Heart left ventricle (tissue), 16 donors: Measurements from ENCODE around the gene SYK. TPM values are rescaled to one million over a fixed set of nuclear protein-coding genes. Genes with fewer than 3 reads are reported as not detected.

Experiments
- ATAC-seq, 4 donors: fragments of 200-7000 bp; cut with Tn5 transposase; one replicate each; pipeline ENCODE4 v1.9.1; 2020 to 2022; ENCODE audit warnings: moderate library complexity in 4 of 4, mild to moderate bottlenecking in 3 of 4, moderate number of reproducible peaks in 1 of 4
- DNase-seq, 5 donors: peaks; one replicate each; pipeline ENCODE4 v3.0.0-alpha.2; 2020
- H3K27ac ChIP-seq, 12 donors: fragments of 200-600 bp; sonication (generic) in 4 of 12; one replicate each; pipeline versions ENCODE4 v1.5.0 to v1.8.0; 2016 to 2022; ENCODE audit warnings: mild to moderate bottlenecking in 2 of 12
- H3K27me3 ChIP-seq, 9 donors: fragments of 200-600 bp; sonication (generic) in 2 of 9; one replicate each; pipeline versions ENCODE4 v1.5.1 to v1.8.0; 2016 to 2022; ENCODE audit warnings: mild to moderate bottlenecking in 3 of 9
- H3K36me3 ChIP-seq, 9 donors: fragments of 200-600 bp; sonication (generic) in 2 of 9; one replicate each; pipeline versions ENCODE4 v1.5.0 to v1.8.0; 2018 to 2022; ENCODE audit warnings: mild to moderate bottlenecking in 2 of 9
- H3K4me1 ChIP-seq, 12 donors: fragments of 200-600 bp; sonication (generic) in 4 of 12; one replicate each; pipeline versions ENCODE4 v1.5.0 to v1.8.0; 2016 to 2022; ENCODE audit warnings: mild to moderate bottlenecking in 3 of 12
- H3K4me3 ChIP-seq, 12 donors: fragments of 200-600 bp; sonication (generic) in 4 of 12; one replicate each; pipeline versions ENCODE4 v1.5.0 to v1.8.0; 2017 to 2022; ENCODE audit warnings: mild to moderate bottlenecking in 9 of 12, moderate library complexity in 4 of 12
- H3K9me3 ChIP-seq, 12 donors: fragments of 200-600 bp; sonication (generic) in 4 of 12; one replicate each; pipeline versions ENCODE4 v1.5.0 to v1.8.0; 2016 to 2022; ENCODE audit warnings: mild to moderate bottlenecking in 1 of 12
- POLR2A ChIP-seq, 2 donors: fragments of 450-650 bp; IDR thresholded peaks; one replicate each; pipeline ENCODE4 v1.6.1; 2017; ENCODE audit warnings: antibody characterized with exemption in 2 of 2, mild to moderate bottlenecking in 2 of 2, moderate library complexity in 2 of 2
- WGBS, 4 donors: extraction: QIAGEN DNeasy Blood & Tissue Kit in 2 of 4; methylation state at CpG; one replicate each; pipeline versions ENCODE4 v1.1.5 to v1.1.7; 2013 to 2018; 5-methylcytosine and 5-hydroxymethylcytosine counted together
- intact Hi-C, 10 donors: fragments of 100-400 bp; cut with DNase I; formaldehyde crosslinking; loops; one replicate each; pipeline versions ENCODE4 v1.11.1 to v1.14.2; 2022
- polyA plus RNA-seq, 2 donors: library from polyadenylated mRNA; stranded (reverse); fragments of 200-250 nt; gene quantifications; one replicate each; pipeline ENCODE4 v1.2.3, GENCODE V29; 2013
- total RNA-seq, 9 donors: library from RNA; depleted of rRNA in 2 of 9; stranded (reverse); fragments of >200 nt in 2 of 9; fragmentation: NEBNext Ultra II Directional in 3 of 9; extraction: Animal tissue kit (Norgen Biotek cat#: 25700) in 3 of 9; gene quantifications; one replicate each; pipeline versions ENCODE4 v1.1.0 to v1.2.4, GENCODE V29; 2016 to 2023
- TF ChIP-seq, protein P1 (sequence below), 12 donors: fragments of 200-600 bp; sonication (generic) in 4 of 12; IDR thresholded peaks; one replicate each; pipeline versions ENCODE4 v1.5.0 to v1.8.0; 2018 to 2022; ENCODE audit warnings: antibody characterized with exemption in 12 of 12, mild to moderate bottlenecking in 5 of 12
- donor health status: ischemic (EF 13 %, LVEDD 7.1; RV severe dilation, severe dysfunction).
- donor health status: healthy with polysubstance abuse.
- donor health status: DM: no; HTN: yes; CAD: no.
- donor health status: DM: no; HTN: no; CAD: no.
- donor health status: ischemic (EF 25% LVEDD 6.9; RV normal size, moderate dysfunction).
- donor health status: ischemic (EF 25% LVEDD 5.7; RV mildly dilated, moderate dysfunction).
- donor health status: healthy.
- donor health status: DM: yes; HTN: yes; CAD: no.
- donor health status: ischemic (EF 35%, LVEDD 5.7; RV mildly dilated, moderate dysfunction).
- donor health status: nonischemic (EF 11% LVEDD 7.7; RV severe dilation, severe dysfunction).
- donor health status: DM: yes; HTN: yes; CAD: no.
- donor health status: PGD.
- donor health status: ischemic (EF 29% LVEDD 5.4; RV normal size, mild dysfunction).
- donor health status: nonischemic (EF 23%, LVEDD 6.1; RV moderate dilation, normal function).

SYK gene
- total and polyA plus RNA-seq, 11 donors = 0.53 to 41.3 (median 2.4) TPM

DNA sequence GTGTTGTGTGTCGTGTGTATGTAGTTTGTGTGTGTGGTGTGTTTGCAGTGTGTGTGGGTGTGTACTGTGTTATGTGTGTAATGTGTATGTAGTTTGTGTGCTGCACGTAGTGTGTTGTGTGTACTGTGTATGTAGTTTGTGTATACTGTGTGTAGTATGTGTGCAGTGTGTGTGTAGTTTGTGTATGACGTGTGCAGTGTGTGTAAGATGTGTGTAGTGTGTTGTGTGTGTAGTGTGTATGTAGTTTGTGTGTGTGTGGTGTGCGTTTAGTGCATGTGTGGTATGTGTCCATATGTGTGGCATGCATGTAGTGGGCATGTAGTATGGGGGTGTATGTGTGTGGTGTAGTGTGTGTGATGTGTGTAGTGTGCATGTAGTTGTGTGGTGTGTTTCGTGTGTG is 39.6 kb downstream of the SYK start:
- intact Hi-C loops = no loop called here
- Histone ChIP-seq H3K9me3 (no peaks in the 10 kb centered on the region), H3K4me3 (no peak overlapping the region), H3K4me1 (peaks cover 0 to 21% (median 0%) of the 10 kb centered on the region in 12 donors), H3K27me3 (no peaks in the 10 kb centered on the region), H3K27ac (no peak overlapping the region), H3K36me3 (peaks cover 0 to 31% (median 0%) of the 10 kb centered on the region in 9 donors)
- ATAC-seq = no peak
- WGBS, 4 donors = 91 to 96% (median 92%) methylated on average over 5 of the region's 5 CpGs
- DNase-seq = no peak
- no peak for TF ChIP-seq POLR2A (IDR thresholded peaks at IDR 0.05)
- TF ChIP-seq, protein P1, sequence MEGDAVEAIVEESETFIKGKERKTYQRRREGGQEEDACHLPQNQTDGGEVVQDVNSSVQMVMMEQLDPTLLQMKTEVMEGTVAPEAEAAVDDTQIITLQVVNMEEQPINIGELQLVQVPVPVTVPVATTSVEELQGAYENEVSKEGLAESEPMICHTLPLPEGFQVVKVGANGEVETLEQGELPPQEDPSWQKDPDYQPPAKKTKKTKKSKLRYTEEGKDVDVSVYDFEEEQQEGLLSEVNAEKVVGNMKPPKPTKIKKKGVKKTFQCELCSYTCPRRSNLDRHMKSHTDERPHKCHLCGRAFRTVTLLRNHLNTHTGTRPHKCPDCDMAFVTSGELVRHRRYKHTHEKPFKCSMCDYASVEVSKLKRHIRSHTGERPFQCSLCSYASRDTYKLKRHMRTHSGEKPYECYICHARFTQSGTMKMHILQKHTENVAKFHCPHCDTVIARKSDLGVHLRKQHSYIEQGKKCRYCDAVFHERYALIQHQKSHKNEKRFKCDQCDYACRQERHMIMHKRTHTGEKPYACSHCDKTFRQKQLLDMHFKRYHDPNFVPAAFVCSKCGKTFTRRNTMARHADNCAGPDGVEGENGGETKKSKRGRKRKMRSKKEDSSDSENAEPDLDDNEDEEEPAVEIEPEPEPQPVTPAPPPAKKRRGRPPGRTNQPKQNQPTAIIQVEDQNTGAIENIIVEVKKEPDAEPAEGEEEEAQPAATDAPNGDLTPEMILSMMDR (IDR thresholded peaks at IDR 0.05) = no peak

DNA sequence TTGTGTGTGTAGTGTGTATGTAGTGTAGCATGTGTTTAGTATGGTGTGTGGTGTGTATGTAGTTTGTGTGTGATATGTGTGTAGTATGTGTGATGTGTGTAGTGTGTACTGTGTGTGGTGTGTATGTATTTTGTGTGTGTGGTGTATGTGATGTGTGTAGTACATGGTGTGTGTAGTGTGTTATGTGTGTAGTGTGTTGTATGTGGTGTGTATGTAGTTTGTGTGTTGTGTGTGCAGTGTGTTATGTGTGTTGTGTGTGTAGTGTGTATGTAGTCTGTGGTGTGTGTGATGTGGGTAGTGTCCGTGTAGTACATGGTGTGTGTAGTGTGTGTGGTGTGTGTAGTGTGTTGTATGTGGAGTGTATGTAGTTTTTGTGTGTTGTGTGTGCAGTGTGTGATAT is 40.0 kb downstream of the SYK start:
- H3K36me3 ChIP-seq = peaks cover 0 to 35% (median 0%) of the 10 kb centered on the region in 9 donors
- no peaks in the 10 kb centered on the region for H3K9me3 ChIP-seq
- no peak overlapping the region for H3K4me3 ChIP-seq
- no peaks in the 10 kb centered on the region for H3K27me3 ChIP-seq
- no peak for DNase-seq
- TF ChIP-seq, protein P1 (IDR thresholded peaks at IDR 0.05) = no peak
- TF ChIP-seq POLR2A (IDR thresholded peaks at IDR 0.05) = no peak
- intact Hi-C loops = no loop called here
- H3K4me1 ChIP-seq = peaks cover 0 to 21% (median 0%) of the 10 kb centered on the region in 12 donors
- no peak overlapping the region for H3K27ac ChIP-seq
- WGBS, 4 donors = 95 to 97% (median 96%) methylated on average over 1 of the region's 1 CpG
- no peak for ATAC-seq

DNA sequence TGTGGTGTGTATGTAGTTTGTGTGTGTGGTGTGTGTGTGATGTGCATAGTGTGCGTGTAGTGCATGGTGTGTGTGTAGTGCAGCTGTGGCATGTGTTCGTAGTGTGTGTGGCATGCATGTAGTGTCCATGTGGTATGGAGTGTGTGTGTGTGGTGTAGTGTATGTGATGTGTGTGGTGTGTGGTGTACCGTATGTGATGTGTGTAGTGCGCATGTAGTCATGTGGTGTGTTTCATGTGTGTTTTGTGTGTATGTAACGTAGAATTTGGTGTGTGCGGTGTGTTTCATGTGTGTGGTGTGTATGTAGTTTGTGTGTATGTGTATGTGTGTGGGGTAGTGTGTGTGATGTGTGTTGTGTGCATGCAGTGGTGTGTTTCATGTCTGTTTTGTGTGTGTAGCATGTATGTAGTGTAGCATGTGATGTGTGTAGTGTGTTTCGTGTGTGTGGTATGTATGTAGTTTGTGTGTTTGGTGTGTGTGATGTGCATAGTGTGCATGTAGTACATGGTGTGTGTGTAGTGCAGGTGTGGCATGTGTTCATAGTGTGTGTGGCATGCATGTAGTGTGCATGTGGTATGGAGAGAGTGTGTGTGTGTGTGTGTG is 40.7 kb downstream of the SYK start:
- no peak for ATAC-seq
- TF ChIP-seq, protein P1 (IDR thresholded peaks at IDR 0.05) = no peak
- TF ChIP-seq POLR2A (IDR thresholded peaks at IDR 0.05) = no peak
- WGBS, 4 donors = 80 to 97% (median 90%) methylated on average over 7 of the region's 7 CpGs
- Histone ChIP-seq H3K4me3 (no peak overlapping the region), H3K9me3 (no peaks in the 10 kb centered on the region), H3K4me1 (peaks cover 0 to 21% (median 0%) of the 10 kb centered on the region in 12 donors), H3K27ac (no peak overlapping the region), H3K27me3 (no peaks in the 10 kb centered on the region), H3K36me3 (peaks cover 0 to 38% (median 0%) of the 10 kb centered on the region in 9 donors)
- intact Hi-C loops = no loop called here
- DNase-seq = no peak

DNA sequence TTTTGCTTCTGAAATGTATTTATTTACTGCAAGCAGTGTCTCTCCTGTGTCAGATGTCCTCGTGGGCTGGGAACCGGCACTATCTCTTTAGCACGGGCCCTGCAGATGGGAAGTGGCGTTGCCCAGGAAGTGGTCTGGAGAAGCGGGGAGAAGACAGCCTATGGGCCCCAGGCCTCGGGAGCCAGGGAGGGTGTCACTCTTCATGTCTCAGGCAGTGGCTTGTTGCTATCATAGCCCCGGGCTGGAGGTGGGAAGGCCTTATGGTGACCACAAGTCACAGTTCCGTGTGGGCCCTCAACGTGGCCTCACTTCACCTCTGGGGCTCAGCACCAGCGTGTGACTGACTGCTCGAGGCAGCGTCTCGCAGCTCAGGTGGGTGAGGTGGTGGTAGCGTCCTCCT is 41.4 kb downstream of the SYK start:
- no peak for DNase-seq
- TF ChIP-seq, protein P1 (IDR thresholded peaks at IDR 0.05) = no peak
- TF ChIP-seq POLR2A (IDR thresholded peaks at IDR 0.05) = no peak

More for the DNA sequence above, 41.4 kb downstream of the SYK start:
- peaks cover 0 to 40% (median 0%) of the 10 kb centered on the region in 9 donors for H3K36me3 ChIP-seq
- WGBS, 4 donors = 80 to 84% (median 82%) methylated on average over 11 to 14 of the region's 14 CpGs
- no peak for ATAC-seq
- H3K4me3 ChIP-seq = no peak overlapping the region
- no peaks in the 10 kb centered on the region for H3K9me3 ChIP-seq
- H3K27me3 ChIP-seq = no peaks in the 10 kb centered on the region
- no peak overlapping the region for H3K27ac ChIP-seq
- intact Hi-C loops = no loop called here
- H3K4me1 ChIP-seq = peaks cover 0 to 17% (median 0%) of the 10 kb centered on the region in 12 donors
